ENCODE measurements around the gene STC2.

Gene STC2

GRCh38 chr5:173314166-173314952, 13.9 kb downstream of the STC2 start:
- no peak for DNase-seq (ENCODE audit: low read depth)

DNA sequence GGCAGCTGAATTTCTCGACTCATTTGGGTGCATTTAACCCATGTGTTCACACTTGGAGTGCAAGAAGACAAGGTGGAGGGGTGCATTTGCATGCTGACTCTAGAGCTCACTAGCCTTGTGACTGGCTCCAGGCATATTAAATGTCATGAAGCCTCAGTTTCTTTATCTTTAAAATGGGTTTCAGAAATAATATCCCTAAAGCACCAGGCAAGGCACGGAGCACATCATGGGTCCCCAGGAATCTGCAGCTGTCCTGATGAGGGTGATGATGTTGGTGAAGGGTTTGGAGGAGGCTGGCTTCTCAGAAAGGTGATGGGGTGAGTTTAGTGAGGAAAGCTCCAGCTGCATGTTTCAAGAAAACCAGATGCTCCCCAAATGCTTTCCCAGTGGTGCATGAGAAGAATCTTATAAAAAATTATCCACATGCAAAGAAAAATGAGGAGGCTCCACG, 14.8 kb downstream of the STC2 start:
- no peak for DNase-seq (ENCODE audit: low read depth)

DNA sequence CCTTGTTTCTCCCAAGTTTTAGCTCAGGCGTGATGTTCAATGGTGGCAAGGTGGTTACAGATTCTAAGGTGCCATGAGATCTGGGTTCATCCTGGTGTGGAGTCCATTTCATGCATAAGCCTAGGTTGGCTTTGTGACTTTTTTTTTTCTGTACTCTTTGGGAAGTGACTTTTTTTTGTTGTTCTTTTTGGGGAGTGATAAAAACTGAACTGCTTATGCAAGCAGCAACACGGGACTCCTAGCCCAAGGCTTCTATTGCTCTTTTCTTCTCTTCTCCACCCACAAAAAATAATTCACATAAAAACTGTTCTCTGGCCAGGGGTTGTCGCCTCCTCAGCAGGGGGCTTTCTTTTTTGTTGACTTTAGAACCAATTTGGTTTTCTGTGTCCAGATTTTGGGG, 15.4 kb downstream of the STC2 start:
- no peak for DNase-seq (ENCODE audit: low read depth)

GRCh38 chr5:173311818-173312585, 16.2 kb downstream of the STC2 start:
- DNase-seq (ENCODE audit: low read depth): no peak

GRCh38 chr5:173310861-173311785, 17.1 kb downstream of the STC2 start:
- DNase-seq (ENCODE audit: low read depth): no peak

GRCh38 chr5:173310218-173310769, 17.9 kb downstream of the STC2 start:
- no peak for DNase-seq (ENCODE audit: low read depth)

- DNase-seq (ENCODE audit: low read depth): no peak
These were observed 18.5 kb downstream of the STC2 start for GRCh38 chr5:173309731-173310130.

- no peak for DNase-seq (ENCODE audit: low read depth)
These were observed 20.0 kb downstream of the STC2 start for GRCh38 chr5:173308226-173308625.

GRCh38 chr5:173307695-173308094, 20.5 kb downstream of the STC2 start:
- no peak for DNase-seq (ENCODE audit: low read depth)

- no peak for DNase-seq (ENCODE audit: low read depth)
These were observed 21.5 kb downstream of the STC2 start for GRCh38 chr5:173306695-173307094.

- no peak for DNase-seq (ENCODE audit: low read depth)
These were observed 23.6 kb downstream of the STC2 start for GRCh38 chr5:173304591-173304988.

- no peak for DNase-seq (ENCODE audit: low read depth)
These were observed 24.2 kb downstream of the STC2 start for GRCh38 chr5:173303878-173304590.

GRCh38 chr5:173302546-173303155, 25.6 kb downstream of the STC2 start:
- no peak for DNase-seq (ENCODE audit: low read depth)

DNA sequence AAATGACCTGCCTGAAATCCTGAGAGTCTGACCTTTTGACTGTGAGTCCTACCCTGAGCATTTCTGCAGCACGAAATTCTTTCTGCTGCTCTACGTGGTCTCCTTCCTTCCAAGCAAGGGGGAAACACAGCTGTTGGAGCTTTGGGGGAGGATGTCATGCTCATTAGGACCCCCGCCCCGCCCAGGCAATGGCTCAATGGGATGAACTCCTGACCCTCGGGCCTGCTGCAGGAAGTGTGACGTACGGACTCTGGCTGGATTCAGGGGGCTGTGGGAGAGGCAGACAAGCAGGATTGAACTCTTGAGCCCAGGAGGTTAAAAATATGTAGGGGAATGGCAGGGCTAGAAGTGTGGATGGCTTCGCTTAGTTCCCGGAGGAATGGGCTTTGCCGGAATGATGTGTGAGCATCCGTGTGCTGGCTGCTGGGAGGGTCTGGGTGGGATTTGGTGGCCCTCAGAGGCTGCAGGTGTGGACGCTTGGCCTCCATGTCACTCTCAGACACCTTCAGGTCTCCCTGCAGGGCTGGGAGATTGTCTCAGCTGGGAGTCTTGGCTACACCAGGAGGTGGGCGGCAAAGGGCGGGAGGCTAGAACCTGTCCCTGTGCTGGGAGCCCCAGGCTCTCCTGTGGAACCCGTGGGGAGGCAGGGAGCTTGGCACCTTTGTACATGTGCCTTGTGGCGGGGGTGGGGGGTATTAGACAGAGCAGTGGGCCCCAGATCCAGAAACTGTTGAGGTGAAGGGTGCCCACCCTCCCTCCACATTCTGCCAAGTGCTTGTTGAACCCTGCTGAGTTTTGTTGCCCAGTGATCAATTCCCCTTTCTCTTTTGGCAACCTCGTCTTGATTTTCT, 26.3 kb downstream of the STC2 start:
- DNase-seq (ENCODE audit: low read depth): no peak

DNA sequence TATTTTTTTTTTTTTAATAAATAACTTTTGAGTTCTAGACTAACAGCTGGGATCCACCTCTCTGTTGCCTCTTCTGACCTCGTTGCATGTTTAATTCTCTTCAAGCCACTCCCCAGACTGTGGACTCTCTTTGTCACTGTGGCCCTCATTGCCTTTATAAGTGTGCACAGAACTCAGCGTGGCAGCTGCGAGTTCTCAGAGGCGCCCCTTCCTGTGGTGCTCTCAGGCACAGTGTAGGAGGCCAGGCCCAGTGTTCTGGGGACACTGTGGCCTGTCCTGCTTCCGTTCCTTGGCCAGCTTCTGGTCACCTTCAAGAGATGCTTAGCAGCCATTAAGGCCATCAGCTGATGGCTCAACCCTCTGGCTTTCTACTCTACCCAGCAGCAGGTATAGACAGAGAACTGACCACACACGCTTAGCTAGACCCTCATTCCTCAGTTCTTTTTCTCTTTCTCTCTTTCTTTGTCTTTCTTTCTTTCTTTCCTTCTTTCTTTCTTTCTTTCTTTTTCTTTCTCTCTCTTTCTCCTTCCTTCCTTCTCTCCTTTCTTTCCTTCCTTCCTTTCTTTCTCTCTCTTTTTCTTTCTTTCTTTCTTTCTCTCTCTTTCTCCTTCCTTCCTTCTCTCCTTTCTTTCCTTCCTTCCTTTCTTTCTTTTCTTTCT, 27.7 kb downstream of the STC2 start:
- no peak for DNase-seq (ENCODE audit: low read depth)

DNA sequence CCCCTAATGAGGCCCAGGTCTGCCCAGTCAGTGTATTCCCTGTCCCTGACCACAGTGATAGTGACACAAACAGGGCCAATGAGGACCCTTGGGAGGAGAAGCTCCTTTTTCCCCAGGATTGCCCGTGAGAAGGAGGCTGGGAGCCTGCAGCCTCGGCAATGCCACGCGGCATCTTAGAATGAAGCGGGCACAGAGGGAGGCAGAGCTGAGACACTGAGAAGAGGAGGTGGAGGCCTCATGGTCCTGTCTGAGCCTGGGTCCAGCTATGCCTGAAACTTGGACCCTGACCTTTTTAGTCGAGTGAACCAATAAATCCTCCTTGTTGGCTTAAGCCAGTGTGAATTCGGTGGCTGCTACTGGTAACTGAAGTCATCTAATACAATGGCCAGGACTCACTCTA, 28.4 kb downstream of the STC2 start:
- no peak for DNase-seq (ENCODE audit: low read depth)

DNA sequence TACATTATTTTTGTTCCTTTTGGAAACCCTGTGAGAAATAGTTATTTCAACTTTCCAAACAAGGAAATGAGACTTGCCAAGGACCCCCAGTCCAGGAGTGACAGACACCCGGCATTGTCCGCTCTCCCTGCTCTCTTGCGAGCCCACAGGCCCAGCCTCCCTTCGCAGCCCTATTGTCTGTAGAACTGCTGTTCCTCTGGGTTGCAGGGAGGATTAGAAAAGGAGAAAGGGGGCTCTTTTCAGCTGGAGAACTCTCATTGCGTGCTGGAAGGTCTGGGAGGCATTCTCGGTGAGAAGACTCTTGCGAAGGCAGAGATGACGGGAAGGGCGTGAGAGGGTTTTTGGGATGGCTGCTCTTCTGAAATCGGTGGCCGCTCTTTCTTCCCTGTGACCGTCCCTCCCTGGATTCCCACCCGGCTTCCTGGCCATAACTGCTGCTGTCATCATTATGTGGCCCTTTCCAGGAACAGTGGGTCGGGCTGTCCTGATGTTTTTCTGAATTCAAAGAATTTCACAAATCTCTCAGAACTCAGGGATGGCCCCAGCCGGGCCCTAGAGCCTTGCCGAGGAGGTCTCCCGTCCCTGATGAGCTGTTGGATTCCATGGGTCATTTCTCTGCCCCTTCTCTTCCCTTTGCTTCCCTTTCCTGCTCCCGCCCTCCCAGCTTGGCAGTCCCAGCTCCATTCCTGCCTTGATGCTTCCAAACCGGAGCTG, 29.8 kb downstream of the STC2 start:
- DNase-seq (ENCODE audit: low read depth): no peak

DNA sequence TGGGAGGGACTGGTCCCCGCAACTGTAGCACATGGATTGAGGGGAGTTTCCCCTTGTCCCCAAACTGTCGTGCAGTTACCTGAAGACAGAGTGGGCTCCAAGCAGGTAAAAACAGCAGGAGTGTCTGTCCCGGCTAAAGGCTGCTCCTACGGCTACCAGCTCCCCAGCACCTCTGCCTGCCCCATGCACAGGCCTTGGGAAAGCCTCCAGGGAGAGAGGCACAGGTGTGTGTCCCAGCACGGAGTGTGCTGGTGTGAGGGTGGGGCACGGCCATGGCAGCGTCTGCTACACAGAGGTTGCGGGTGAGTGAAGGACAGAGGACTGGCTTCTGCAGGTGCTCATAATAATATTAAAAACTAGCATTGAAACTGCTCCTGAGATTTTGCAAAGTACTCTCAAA, 30.4 kb downstream of the STC2 start:
- no peak for DNase-seq (ENCODE audit: low read depth)

Data from stimulated activated CD8-positive, alpha-beta memory T cell treated with anti-CD3 and anti-CD28 coated beads, Interleukin-4, amount 100 ng/mL, for 24 hours (primary cell).